Breast epithelium (tissue), 4 donors: ENCODE results near the gene B4GALT6. TPM values are rescaled to one million over a fixed set of nuclear protein-coding genes. Genes with fewer than 3 reads are reported as not detected.

Experiments used
- DNase-seq, 2 donors: peaks; one replicate each; pipeline ENCODE4 v3.0.0-alpha.2; 2019; ENCODE audit warnings: low spot score in 2 of 2
- H3K27ac ChIP-seq, 2 donors: fragments of 200-600 bp; sonication (generic) in 1 of 2; one replicate each; pipeline ENCODE4 v1.5.1; 2016 to 2019; ENCODE audit warnings: mild to moderate bottlenecking in 1 of 2
- H3K27me3 ChIP-seq, 2 donors: fragments of 200-600 bp; sonication (generic) in 1 of 2; one replicate each; pipeline versions ENCODE4 v1.5.1 to v1.6.0; 2017 to 2019; ENCODE audit warnings: control low read depth in 1 of 2, mild to moderate bottlenecking in 1 of 2
- H3K36me3 ChIP-seq: fragments of 200-600 bp; one replicate; pipeline ENCODE4 v1.5.1; 2019
- H3K4me1 ChIP-seq, 2 donors: fragments of 200-600 bp; sonication (generic); one replicate each; pipeline ENCODE4 v1.5.1; 2016 to 2019; ENCODE audit warnings: control low read depth in 1 of 2
- H3K4me3 ChIP-seq, 3 donors: fragments of 200-600 bp; sonication (generic); 1 replicate in 2 of 3; 2 replicates in 1 of 3; pipeline ENCODE4 v1.5.1; 2016 to 2019; ENCODE audit warnings: mild to moderate bottlenecking in 3 of 3, moderate library complexity in 2 of 3
- H3K9me3 ChIP-seq, 2 donors: fragments of 200-600 bp; sonication (generic) in 1 of 2; one replicate each; pipeline ENCODE4 v1.5.1; 2016 to 2019; ENCODE audit warnings: control low read depth in 1 of 2
- POLR2A ChIP-seq: fragments of 450-650 bp; IDR thresholded peaks from one replicate; pipeline ENCODE4 v1.6.1; 2016; ENCODE audit warnings: antibody characterized with exemption, mild to moderate bottlenecking, moderate library complexity
- POLR2AphosphoS5 ChIP-seq, 3 donors: sonication (generic); formaldehyde crosslinking; IDR thresholded peaks; one replicate each; pipeline ENCODE4 v1.6.1; 2017; ENCODE audit warnings: antibody characterized with exemption in 3 of 3
- intact Hi-C: fragments of 100-400 bp; cut with DNase I; formaldehyde crosslinking; loops from one replicate; pipeline ENCODE4 v1.15.1; 2023; ENCODE audit warnings: low total_unique reads
- total RNA-seq, 3 donors: library from RNA; depleted of rRNA; stranded (reverse); fragments of >200 nt; gene quantifications; one replicate each; pipeline ENCODE4 v1.1.0, GENCODE V29; 2016
- TF ChIP-seq, protein P1 (sequence below), 3 donors: fragments of 450-650 bp; IDR thresholded peaks; one replicate each; pipeline ENCODE4 v1.5.1; 2016 to 2017; ENCODE audit warnings: antibody characterized with exemption in 3 of 3, mild to moderate bottlenecking in 3 of 3, moderate library complexity in 3 of 3

B4GALT6 gene
- total RNA-seq, 3 donors from 2014 or later = 2.9 to 3.8 (median 3.0) TPM

DNA sequence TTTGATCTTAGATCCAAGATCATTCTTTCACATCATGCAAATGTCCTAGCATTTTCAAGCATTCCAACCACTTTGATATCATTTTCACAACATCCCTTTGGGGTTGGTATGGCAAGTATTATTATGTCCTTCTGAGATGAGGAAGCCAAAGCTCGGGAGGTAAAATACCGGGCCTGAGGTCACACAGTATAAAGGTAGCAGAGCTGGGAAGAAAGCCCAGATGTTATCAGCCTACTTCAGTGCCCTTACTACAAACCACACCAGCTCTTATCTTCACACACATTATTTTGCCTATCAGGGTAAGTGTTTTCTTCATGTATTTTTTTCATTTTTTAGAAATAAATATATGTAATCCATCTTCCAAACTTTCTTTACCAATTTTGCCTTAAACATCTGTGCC lies 4.2 kb upstream of the B4GALT6 start:
- peaks cover 0 to 4% of the 10 kb centered on the region in 2 donors for H3K4me1 ChIP-seq
- H3K27me3 ChIP-seq = no peaks in the 10 kb centered on the region
- H3K36me3 ChIP-seq = no peaks in the 10 kb centered on the region
- H3K27ac ChIP-seq = no peak overlapping the region
- intact Hi-C loops = loop anchor here (1.0 kb wide), 1 partner anchor 11 kb away; no protein-coding TSS in a partner anchor
- H3K9me3 ChIP-seq = no peaks in the 10 kb centered on the region
- no peak for TF ChIP-seq POLR2A
- TF ChIP-seq, protein P1, sequence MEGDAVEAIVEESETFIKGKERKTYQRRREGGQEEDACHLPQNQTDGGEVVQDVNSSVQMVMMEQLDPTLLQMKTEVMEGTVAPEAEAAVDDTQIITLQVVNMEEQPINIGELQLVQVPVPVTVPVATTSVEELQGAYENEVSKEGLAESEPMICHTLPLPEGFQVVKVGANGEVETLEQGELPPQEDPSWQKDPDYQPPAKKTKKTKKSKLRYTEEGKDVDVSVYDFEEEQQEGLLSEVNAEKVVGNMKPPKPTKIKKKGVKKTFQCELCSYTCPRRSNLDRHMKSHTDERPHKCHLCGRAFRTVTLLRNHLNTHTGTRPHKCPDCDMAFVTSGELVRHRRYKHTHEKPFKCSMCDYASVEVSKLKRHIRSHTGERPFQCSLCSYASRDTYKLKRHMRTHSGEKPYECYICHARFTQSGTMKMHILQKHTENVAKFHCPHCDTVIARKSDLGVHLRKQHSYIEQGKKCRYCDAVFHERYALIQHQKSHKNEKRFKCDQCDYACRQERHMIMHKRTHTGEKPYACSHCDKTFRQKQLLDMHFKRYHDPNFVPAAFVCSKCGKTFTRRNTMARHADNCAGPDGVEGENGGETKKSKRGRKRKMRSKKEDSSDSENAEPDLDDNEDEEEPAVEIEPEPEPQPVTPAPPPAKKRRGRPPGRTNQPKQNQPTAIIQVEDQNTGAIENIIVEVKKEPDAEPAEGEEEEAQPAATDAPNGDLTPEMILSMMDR (IDR thresholded peaks at IDR 0.05) = no peak
- no peak for TF ChIP-seq POLR2AphosphoS5 (IDR thresholded peaks at IDR 0.05)
- H3K4me3 ChIP-seq = no peak overlapping the region
- DNase-seq = no peak

DNA sequence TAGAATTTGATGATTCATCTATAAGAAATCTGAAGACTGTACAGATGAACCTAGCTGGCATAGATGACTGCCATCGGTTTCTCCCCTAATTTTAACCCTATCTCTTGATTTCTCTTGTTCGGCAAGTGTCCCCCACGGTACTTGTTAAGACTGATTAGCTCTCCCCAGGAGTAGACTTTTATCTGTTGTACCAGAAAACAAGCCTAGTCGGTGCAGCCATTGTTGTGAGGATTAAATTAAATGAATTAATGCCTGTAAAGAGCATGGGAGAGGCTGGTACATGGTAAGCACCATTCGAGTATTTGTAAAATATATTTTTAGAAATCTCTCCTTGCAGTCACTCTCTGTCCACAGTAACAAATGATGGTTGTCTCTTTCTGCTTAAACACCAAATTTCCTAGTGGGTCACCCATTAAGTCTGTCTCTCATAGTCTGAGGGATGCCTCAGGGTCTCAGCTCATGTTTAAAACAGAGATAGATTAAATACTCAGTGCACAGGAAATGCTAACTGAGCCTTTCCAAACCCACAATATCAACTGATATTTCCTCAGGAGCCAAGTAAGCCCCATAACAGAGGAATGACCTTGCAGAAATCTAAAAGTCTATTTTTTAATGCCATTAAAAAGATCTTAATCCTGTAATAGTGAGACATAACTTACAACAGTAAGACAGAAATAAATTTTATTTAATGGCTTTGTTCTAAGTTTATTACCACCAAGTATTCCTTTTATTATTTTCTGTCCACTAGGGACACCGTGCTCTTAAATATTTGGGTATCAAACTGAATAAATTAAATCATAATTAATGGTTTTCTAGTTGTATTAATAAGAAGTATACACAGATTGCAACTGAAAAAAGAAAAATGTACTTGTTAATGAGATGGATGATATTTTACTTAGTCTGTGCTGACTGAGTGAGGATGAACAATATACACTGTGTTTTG lies 2.9 kb upstream of the B4GALT6 start:
- TF ChIP-seq, protein P1 (IDR thresholded peaks at IDR 0.05) = no peak
- no peak for TF ChIP-seq POLR2AphosphoS5 (IDR thresholded peaks at IDR 0.05)
- no peak for TF ChIP-seq POLR2A
- intact Hi-C loops = no loop called here
- Histone ChIP-seq H3K27ac (no peak overlapping the region), H3K4me1 (peaks cover 0 to 4% of the 10 kb centered on the region in 2 donors), H3K4me3 (no peak overlapping the region), H3K36me3 (no peaks in the 10 kb centered on the region), H3K9me3 (no peaks in the 10 kb centered on the region), H3K27me3 (no peaks in the 10 kb centered on the region)
- no peak for DNase-seq

DNA sequence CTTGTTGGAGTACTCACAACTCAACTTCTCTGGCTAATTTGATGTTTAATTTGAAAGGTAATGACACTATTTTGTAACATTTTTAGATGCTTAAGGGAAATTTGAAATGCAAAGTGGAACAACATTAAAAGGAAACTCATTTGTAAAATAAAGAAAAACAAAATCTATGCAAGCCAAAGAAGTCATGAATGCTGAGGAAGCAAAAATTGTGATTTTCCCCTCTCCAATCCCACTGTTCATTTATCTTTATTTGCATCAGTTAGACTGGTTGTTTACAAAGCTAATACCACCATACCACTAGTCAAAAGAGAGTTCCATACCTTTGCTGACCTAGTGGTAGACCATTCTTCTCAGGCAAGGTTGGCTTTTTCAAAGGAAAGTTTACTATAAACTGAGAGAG lies 2.2 kb upstream of the B4GALT6 start:
- Histone ChIP-seq H3K36me3 (no peaks in the 10 kb centered on the region), H3K9me3 (no peaks in the 10 kb centered on the region), H3K4me1 (peaks cover 0 to 4% of the 10 kb centered on the region in 2 donors), H3K27me3 (no peaks in the 10 kb centered on the region), H3K4me3 (no peak overlapping the region), H3K27ac (no peak overlapping the region)
- no peak for TF ChIP-seq POLR2A
- TF ChIP-seq, protein P1 (IDR thresholded peaks at IDR 0.05) = no peak
- no peak for TF ChIP-seq POLR2AphosphoS5 (IDR thresholded peaks at IDR 0.05)
- DNase-seq = no peak
- intact Hi-C loops = no loop called here

DNA sequence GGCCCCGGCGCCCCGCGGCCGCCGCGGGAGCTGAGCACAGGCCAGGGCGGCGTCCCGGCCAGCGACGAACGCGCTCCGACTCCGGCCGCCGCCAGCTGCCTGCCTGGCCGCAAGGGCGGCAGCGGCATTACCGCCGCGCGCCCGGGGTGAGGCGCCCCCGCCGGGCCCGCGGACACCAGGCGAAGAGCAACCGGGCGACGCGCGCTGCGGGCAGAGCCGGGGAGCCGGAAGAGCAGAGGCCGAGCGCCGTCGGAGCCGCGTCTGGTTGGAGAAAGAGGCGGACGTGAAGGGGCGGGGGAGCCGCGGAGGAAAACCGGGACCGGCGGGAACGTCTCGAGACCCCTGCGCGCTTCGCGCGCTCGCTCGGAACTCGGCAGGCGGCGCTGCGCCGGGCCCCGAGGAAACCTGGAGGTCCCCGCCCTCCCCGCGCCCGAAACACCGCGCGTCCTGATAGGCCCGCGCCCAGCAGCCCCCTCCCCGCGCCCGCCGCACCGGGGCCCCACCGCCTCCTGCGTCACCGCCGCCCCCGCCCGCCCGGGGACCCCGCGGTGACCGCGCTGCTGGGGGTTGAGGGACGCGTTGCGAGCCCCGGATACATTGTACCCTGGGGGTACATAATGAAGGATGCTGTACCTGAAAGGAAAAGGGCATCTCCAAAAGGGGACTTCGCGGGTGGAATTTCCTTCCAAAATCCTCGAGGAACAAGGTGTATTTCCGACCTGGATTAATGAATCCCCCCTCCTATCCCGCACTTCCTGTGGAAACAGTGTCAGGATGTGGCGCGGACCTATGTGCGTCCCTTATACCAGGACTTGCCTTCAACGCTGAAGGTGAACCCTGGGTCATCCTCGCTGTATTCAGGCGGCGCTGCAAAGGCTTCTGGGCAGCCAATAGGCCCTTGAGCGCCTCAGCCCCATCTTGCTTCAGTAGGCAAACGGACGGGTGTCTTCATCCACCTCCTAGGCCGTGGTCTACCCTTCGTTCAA lies 1.0 kb upstream of the B4GALT6 start:
- peaks cover 0 to 4% of the 10 kb centered on the region in 2 donors for H3K4me1 ChIP-seq

More for the DNA sequence above, 1.0 kb upstream of the B4GALT6 start:
- Histone ChIP-seq H3K27ac (peak overlapping the region; percentile 82 to 83), H3K4me3 (peak overlapping the region; percentile 53 to 77 (median 75)), H3K36me3 (no peaks in the 10 kb centered on the region), H3K27me3 (no peaks in the 10 kb centered on the region), H3K9me3 (no peaks in the 10 kb centered on the region)
- intact Hi-C loops = no loop called here
- no peak for TF ChIP-seq POLR2AphosphoS5 (IDR thresholded peaks at IDR 0.05)
- TF ChIP-seq, protein P1 (IDR thresholded peaks at IDR 0.05) = peak in 1 of 3 donors; percentile 46
- DNase-seq = peak in 1 of 2 donors; percentile 63
